Adrenal gland (tissue), 5 donors: Measurements from ENCODE around the gene PLCH2.

Experiments
- CTCF ChIP-seq, 6 experiments: fragments of 450-650 bp in 4 of 6; fragments of 200-600 bp in 2 of 6; sonication (generic) in 1 of 6; IDR thresholded peaks; 1 replicate in 5 of 6; 2 replicates in 1 of 6; pipeline versions ENCODE4 v1.5.1 to v1.8.0; 2016 to 2021; ENCODE audit warnings: antibody characterized with exemption in 6 of 6, mild to moderate bottlenecking in 2 of 6, moderate library complexity in 1 of 6
- POLR2A ChIP-seq, 2 donors: fragments of 450-650 bp; IDR thresholded peaks; one replicate each; pipeline ENCODE4 v1.6.1; 2017; ENCODE audit warnings: antibody characterized with exemption in 2 of 2, mild to moderate bottlenecking in 2 of 2, moderate library complexity in 1 of 2
- donor health status: DM: no; HTN: no; CAD: no.

GRCh38 chr1:2476061-2476999 is at the start of gene PLCH2:
- TF ChIP-seq CTCF (IDR thresholded peaks at IDR 0.05) (no peak), POLR2A (IDR thresholded peaks at IDR 0.05) (no peak)
